ENCODE results near the gene S100A5.

DNA sequence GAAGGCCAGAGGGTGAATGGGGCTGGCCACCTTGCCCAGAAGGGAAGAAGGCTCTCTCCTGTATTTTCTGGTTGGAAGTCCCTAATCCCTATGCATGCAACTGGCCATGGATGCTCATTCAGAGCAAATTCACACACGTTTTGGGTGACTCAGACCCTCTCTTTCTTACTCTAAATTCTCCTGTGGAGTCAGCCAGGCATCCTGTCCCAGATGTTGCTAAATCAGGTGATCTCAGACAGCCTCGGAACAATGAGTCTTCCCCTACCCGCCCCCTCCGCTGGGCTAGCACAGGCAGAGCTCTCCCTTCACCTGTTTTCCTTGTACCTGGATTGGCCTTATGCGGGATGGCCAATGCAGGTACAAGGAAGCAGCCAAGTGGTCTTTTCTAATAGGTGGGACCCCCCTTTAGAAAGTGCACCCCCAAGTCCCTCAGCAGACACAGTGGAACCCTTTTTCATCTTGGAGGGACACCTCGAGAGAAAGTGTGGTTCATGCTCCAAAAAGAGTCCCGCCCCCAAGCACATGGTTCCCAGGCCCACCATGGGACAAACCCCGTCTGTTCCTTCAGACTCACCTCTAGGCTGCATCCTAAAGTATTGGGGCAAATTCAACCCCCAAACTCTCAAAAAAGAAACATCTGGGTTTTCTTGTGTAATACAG is 13.6 kb downstream of the S100A5 start:
- TF ChIP-seq, protein P1, sequence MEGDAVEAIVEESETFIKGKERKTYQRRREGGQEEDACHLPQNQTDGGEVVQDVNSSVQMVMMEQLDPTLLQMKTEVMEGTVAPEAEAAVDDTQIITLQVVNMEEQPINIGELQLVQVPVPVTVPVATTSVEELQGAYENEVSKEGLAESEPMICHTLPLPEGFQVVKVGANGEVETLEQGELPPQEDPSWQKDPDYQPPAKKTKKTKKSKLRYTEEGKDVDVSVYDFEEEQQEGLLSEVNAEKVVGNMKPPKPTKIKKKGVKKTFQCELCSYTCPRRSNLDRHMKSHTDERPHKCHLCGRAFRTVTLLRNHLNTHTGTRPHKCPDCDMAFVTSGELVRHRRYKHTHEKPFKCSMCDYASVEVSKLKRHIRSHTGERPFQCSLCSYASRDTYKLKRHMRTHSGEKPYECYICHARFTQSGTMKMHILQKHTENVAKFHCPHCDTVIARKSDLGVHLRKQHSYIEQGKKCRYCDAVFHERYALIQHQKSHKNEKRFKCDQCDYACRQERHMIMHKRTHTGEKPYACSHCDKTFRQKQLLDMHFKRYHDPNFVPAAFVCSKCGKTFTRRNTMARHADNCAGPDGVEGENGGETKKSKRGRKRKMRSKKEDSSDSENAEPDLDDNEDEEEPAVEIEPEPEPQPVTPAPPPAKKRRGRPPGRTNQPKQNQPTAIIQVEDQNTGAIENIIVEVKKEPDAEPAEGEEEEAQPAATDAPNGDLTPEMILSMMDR (IDR thresholded peaks at IDR 0.05) = no peak
- no peak for TF ChIP-seq POLR2A (IDR thresholded peaks at IDR 0.05)

Measured in heart left ventricle (tissue), 13 donors.